A549 (cell line): ENCODE results near the gene IRF3. TPM values are rescaled to one million over a fixed set of nuclear protein-coding genes. Genes with fewer than 3 reads are reported as not detected.

ENCODE experiments used
- ATAC-seq, 2 experiments: fragments of 200-7000 bp in 1 of 2; fragments of >200 bp in 1 of 2; cut with Nextera tagmentation in 1 of 2; cut with Tn5 transposase in 1 of 2; 3 replicates each; pipeline versions ENCODE4 v1.8.0 to v1.9.1; 2018 to 2020; ENCODE audit warnings: mild to moderate bottlenecking in 1 of 2, moderate library complexity in 1 of 2
- CTCF ChIA-PET: fragments of 300-600 bp; sonication (Branson Sonifier 250); formaldehyde crosslinking; extraction: SDS; loops from one replicate; lab custom pipeline; 2021; ENCODE audit warnings: antibody characterized with exemption, inconsistent platforms; lab: Yijun Ruan, JAX
- POLR2A ChIA-PET: fragments of 350-600 bp; formaldehyde crosslinking; extraction: SDS; loops from one replicate; lab custom pipeline; 2021; ENCODE audit warnings: antibody characterized with exemption, inconsistent platforms; lab: Yijun Ruan, JAX
- DNase-seq, 2 experiments: peaks; one replicate each; pipeline versions ENCODE4 v3.0.0 to v3.0.0-alpha.2; 2011 to 2016; ENCODE audit warnings: low read depth in 1 of 2, low spot score in 1 of 2
- FAIRE-seq: peaks from 2 replicates; lab custom pipeline; 2011; peaks lifted over from hg19 to GRCh38; lab: Jason Lieb, UNC
- H3K27ac ChIP-seq, 2 experiments: fragments of >200 bp; sonication (Bioruptor Twin); formaldehyde crosslinking; 3 replicates each; pipeline ENCODE4 v1.5.1; 2016 to 2017
- H3K4me1 ChIP-seq: fragments of >200 bp; sonication (Bioruptor Twin); formaldehyde crosslinking; 3 replicates; pipeline ENCODE4 v1.6.1; 2016
- H3K4me2 ChIP-seq: fragments of >200 bp; sonication (Bioruptor Twin); formaldehyde crosslinking; 3 replicates; pipeline ENCODE4 v1.6.1; 2016
- H3K4me3 ChIP-seq: fragments of >200 bp; sonication (Bioruptor Twin); formaldehyde crosslinking; 3 replicates; pipeline ENCODE4 v1.5.1; 2016
- H3K9me3 ChIP-seq: fragments of >200 bp; sonication (Bioruptor Twin); formaldehyde crosslinking; 3 replicates; pipeline ENCODE4 v1.6.1; 2016
- ATOH8 ChIP-seq: fragments of 250-450 bp; sonication (Bioruptor Pico); IDR thresholded peaks from 2 replicates; pipeline ENCODE4 v1.5.0; 2020; ENCODE audit warnings: low read depth, mild to moderate bottlenecking, moderate library complexity
- E2F6 ChIP-seq: IDR thresholded peaks from 2 replicates; pipeline ENCODE4 v1.6.1; 2012; ENCODE audit warnings: low read depth, borderline replicate concordance
- EHF ChIP-seq: fragments of 250-450 bp; sonication (Bioruptor Pico); IDR thresholded peaks from 2 replicates; pipeline ENCODE4 v1.5.0; 2020; ENCODE audit warnings: mild to moderate bottlenecking
- ELK1 ChIP-seq: fragments of 150-350 bp; IDR thresholded peaks from 2 replicates; pipeline ENCODE4 v1.6.1; 2014; ENCODE audit warnings: low read depth, mild to moderate bottlenecking, low read length
- FOSB ChIP-seq: fragments of 250-450 bp; sonication (Bioruptor Pico); IDR thresholded peaks from 2 replicates; pipeline ENCODE4 v1.5.0; 2020; ENCODE audit warnings: mild to moderate bottlenecking, moderate library complexity
- FOSL2 ChIP-seq, 2 experiments: fragments of 450-650 bp in 1 of 2; fragments of >200 bp in 1 of 2; sonication (Bioruptor Twin) in 1 of 2; formaldehyde crosslinking; IDR thresholded peaks; 2 replicates each; pipeline versions ENCODE4 v1.5.0 to v1.6.1; 2016 to 2020; ENCODE audit warnings: mild to moderate bottlenecking in 1 of 2, moderate library complexity in 1 of 2
- HOXA7 ChIP-seq: fragments of 250-450 bp; sonication (Bioruptor Pico); IDR thresholded peaks from 2 replicates; pipeline ENCODE4 v1.5.0; 2020; ENCODE audit warnings: mild to moderate bottlenecking, moderate library complexity
- JUN ChIP-seq, 2 experiments: fragments of >200 bp; sonication (Bioruptor Twin); formaldehyde crosslinking; IDR thresholded peaks; 2 replicates in 1 of 2; 3 replicates in 1 of 2; pipeline ENCODE4 v1.6.1; 2016 to 2017
- JUNB ChIP-seq: fragments of >200 bp; sonication (Bioruptor Twin); formaldehyde crosslinking; IDR thresholded peaks from 2 replicates; pipeline ENCODE4 v1.6.1; 2016
- KDM5A ChIP-seq: fragments of 200-600 bp; sonication (generic); IDR thresholded peaks from 2 replicates; pipeline ENCODE4 v1.6.1; 2016; ENCODE audit warnings: antibody characterized with exemption, mild to moderate bottlenecking
- MAFK ChIP-seq: fragments of 450-650 bp; IDR thresholded peaks from 2 replicates; pipeline ENCODE4 v1.6.1; 2014; ENCODE audit not compliant: partially characterized antibody
- MAX ChIP-seq: IDR thresholded peaks from 2 replicates; pipeline ENCODE4 v1.6.1; 2012
- MAZ ChIP-seq: fragments of 150-350 bp; IDR thresholded peaks from 2 replicates; pipeline ENCODE4 v1.6.1; 2014; ENCODE audit warnings: antibody characterized with exemption, low read depth, low read length, borderline replicate concordance
- NPAS2 ChIP-seq: fragments of 250-450 bp; sonication (Bioruptor Pico); IDR thresholded peaks from 2 replicates; pipeline ENCODE4 v1.8.0; 2022; ENCODE audit warnings: mild to moderate bottlenecking, moderate library complexity, borderline replicate concordance
- RARB ChIP-seq: fragments of 250-450 bp; sonication (Bioruptor Pico); IDR thresholded peaks from 2 replicates; pipeline ENCODE4 v1.8.0; 2021; ENCODE audit warnings: mild to moderate bottlenecking, moderate library complexity
- REST ChIP-seq: fragments of 200-600 bp; sonication (generic); IDR thresholded peaks from 2 replicates; pipeline ENCODE4 v1.6.1; 2016; ENCODE audit warnings: antibody characterized with exemption, mild to moderate bottlenecking, moderate library complexity
- SREBF2 ChIP-seq: fragments of 450-650 bp; IDR thresholded peaks from 2 replicates; pipeline ENCODE4 v1.6.1; 2014; ENCODE audit warnings: mild to moderate bottlenecking, moderate library complexity
- TP53 ChIP-seq: fragments of 250-450 bp; sonication (Bioruptor Pico); IDR thresholded peaks from 2 replicates; pipeline ENCODE4 v1.5.0; 2021; ENCODE audit warnings: mild to moderate bottlenecking, moderate library complexity
- USF2 ChIP-seq: fragments of 450-650 bp; IDR thresholded peaks from 2 replicates; pipeline ENCODE4 v1.6.1; 2014; ENCODE audit warnings: antibody characterized with exemption
- ZC3H11A ChIP-seq: fragments of 450-650 bp; IDR thresholded peaks from 2 replicates; pipeline ENCODE4 v1.6.1; 2014; ENCODE audit warnings: antibody characterized with exemption, mild to moderate bottlenecking
- ZNF302 ChIP-seq: fragments of 250-450 bp; sonication (Bioruptor Pico); IDR thresholded peaks from 2 replicates; pipeline ENCODE4 v1.9.0; 2021; ENCODE audit warnings: inconsistent platforms, mild to moderate bottlenecking, moderate library complexity
- ZSCAN20 ChIP-seq: fragments of 250-450 bp; sonication (Bioruptor Pico); IDR thresholded peaks from 2 replicates; pipeline ENCODE4 v1.8.0; 2022; ENCODE audit warnings: mild to moderate bottlenecking, moderate library complexity
- whole genome bisulfite sequencing: methylation state at CpG from one replicate; pipeline ENCODE4 v1.1.6; 2017; ENCODE audit errors: missing lambda C conversion rate; 5-methylcytosine and 5-hydroxymethylcytosine counted together
- polyA plus RNA-seq, 4 experiments: library from polyadenylated mRNA; depleted of rRNA in 3 of 4; stranded (reverse); fragments of >200 nt; fragmentation: RNase III in 1 of 4; extraction: RNeasy Plus Mini Kit Qiagen cat#74134 plus additional on column Dnase treatment in 1 of 4; gene quantifications; 2 replicates in 3 of 4; 3 replicates in 1 of 4; pipeline ENCODE4 v1.2.3, GENCODE V29; 2011 to 2017

Gene IRF3
- polyA plus RNA-seq, 2 of the 4 experiments (the other 2 are of a cell fraction): 54.0 to 103 TPM

GRCh38 chr19:49645995-49646394, 19.7 kb downstream of the IRF3 start:
- no peak for FAIRE-seq
- TF ChIP-seq FOSB (no peak), FOSL2 (IDR thresholded peaks at IDR 0.05) (no peak), FOSL2 (CRISPR knock-in tag; IDR thresholded peaks at IDR 0.05) (no peak), ELK1 (no peak), ZSCAN20 (CRISPR knock-in tag) (no peak), ZC3H11A (no peak), REST (no peak), HOXA7 (CRISPR knock-in tag) (no peak), RARB (CRISPR knock-in tag) (no peak), ATOH8 (CRISPR knock-in tag) (no peak), NPAS2 (no peak), TP53 (CRISPR knock-in tag) (no peak), E2F6 (no peak)

GRCh38 chr19:49645592-49645991, 20.1 kb downstream of the IRF3 start:
- DNase-seq (no peak), ATAC-seq (no peak)
- H3K4me3 ChIP-seq: no peak overlapping the region
- no peak overlapping the region for H3K4me2 ChIP-seq
- WGBS: 99% methylated on average over 11 of the region's 11 CpGs
- POLR2A ChIA-PET: no interaction called here
- no peak for TF ChIP-seq ZNF302 (CRISPR knock-in tag)
- no peak for TF ChIP-seq JUN (IDR thresholded peaks at IDR 0.05)
- no peak for TF ChIP-seq REST
- no peak for TF ChIP-seq ATOH8 (CRISPR knock-in tag)
- TF ChIP-seq MAFK: no peak
- no peak for TF ChIP-seq MAX
- no peak for TF ChIP-seq JUNB
- no peak for TF ChIP-seq TP53 (CRISPR knock-in tag)
- no peak for TF ChIP-seq KDM5A
- TF ChIP-seq SREBF2: no peak
- no peak for TF ChIP-seq EHF (CRISPR knock-in tag)
- no peak for TF ChIP-seq MAZ
- no peak for TF ChIP-seq ELK1
- no peak for TF ChIP-seq USF2
- no peak for TF ChIP-seq HOXA7 (CRISPR knock-in tag)
- TF ChIP-seq, all 56 proteins: peak for 0
- no peak for FAIRE-seq
- no peaks in the 10 kb centered on the region for H3K9me3 ChIP-seq
- H3K4me1 ChIP-seq: peaks cover 17% of the 10 kb centered on the region
- CTCF ChIA-PET: interaction anchor here (0.5 to 12.4 kb wide), 8 partner anchors 14 to 143 kb away, joined by 3 to 134 read pairs (median 6); partner anchors contain the start of genes BCL2L12, IRF3 and PRMT1
- H3K27ac ChIP-seq: no peak overlapping the region

More at GRCh38 chr19:49645995-49646394, 19.7 kb downstream of the IRF3 start:
- Histone ChIP-seq H3K4me2 (no peak overlapping the region), H3K27ac (no peak overlapping the region), H3K9me3 (no peaks in the 10 kb centered on the region), H3K4me3 (no peak overlapping the region), H3K4me1 (peaks cover 17% of the 10 kb centered on the region)
- ChIA-PET CTCF (interaction anchor here (0.7 to 12.4 kb wide), 8 partner anchors 14 to 143 kb away, joined by 3 to 134 read pairs (median 6); partner anchors contain the start of genes BCL2L12, IRF3 and PRMT1), POLR2A (no interaction called here)
- 94% methylated on average over 12 of the region's 13 CpGs for WGBS
- DNase-seq (no peak), ATAC-seq (no peak)
